ENCODE data around the gene RABL6. TPM values are rescaled to one million over a fixed set of nuclear protein-coding genes. Genes with fewer than 3 reads are reported as not detected.
"Not testable (repeated sequence)": the region's sequence is repeated elsewhere in the genome, so short reads cannot be mapped to it uniquely, and the experiment has no call there.

RABL6 gene
- total RNA-seq, 2 experiments from 2014 or later: 96.0 to 96.2 TPM

DNA sequence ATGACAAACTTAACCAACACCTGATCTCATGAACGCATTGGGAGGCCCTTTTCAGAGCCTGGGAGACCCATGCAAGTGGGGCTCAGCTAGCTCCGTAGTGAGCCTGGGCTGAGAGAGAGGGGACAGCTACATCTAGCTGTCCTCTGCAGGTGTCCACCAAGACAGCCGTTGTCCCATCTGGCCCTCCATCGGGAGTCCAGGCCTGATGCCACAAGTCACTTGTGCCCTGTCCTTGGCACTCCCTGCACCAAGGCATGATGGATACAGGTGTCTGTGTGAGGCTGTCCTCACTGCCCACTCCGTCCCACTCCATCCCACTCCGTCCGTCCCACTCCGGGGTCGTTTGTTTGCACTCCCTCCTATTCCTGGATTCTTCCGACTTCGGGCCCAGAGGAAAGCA is 60.9 kb downstream of the RABL6 start:
- Mint-ChIP-seq H3K36me3 (ENCODE audit: low read depth) (peaks cover 13% of the 10 kb centered on the region), H3K4me1 (peaks cover 19% of the 10 kb centered on the region), H3K4me3 (peak overlapping the region; percentile 56), H3K9me3 (peaks cover 2% of the 10 kb centered on the region), H3K27me3 (no peaks in the 10 kb centered on the region), H3K27ac (no peak overlapping the region)
- POLR2A ChIA-PET: interaction anchor here (1.4 kb wide), 1 partner anchor 13 kb away, joined by 3 read pairs; no protein-coding TSS in a partner anchor
- CTCF ChIA-PET: no interaction called here
- DNase-seq: no peak

DNA sequence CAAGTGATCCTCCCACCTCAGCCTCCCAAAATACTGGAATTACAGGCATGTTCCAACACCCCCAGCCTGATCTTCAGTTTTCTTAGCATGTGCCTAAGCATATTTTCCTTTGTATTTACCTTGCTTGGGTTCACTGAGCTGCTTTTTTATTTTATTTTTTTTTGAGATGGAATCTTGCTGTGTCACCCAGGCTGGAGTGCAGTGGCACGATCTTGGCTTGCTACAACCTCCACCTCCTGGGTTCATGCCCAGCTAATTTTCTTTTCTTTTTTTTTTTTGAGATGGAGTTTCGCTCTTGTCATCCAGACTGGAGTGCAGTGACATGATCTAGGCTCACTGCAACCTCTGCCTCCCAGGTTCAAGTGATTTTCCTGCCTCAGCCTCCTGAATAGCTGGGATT is 61.9 kb downstream of the RABL6 start:
- DNase-seq, POLR2A ChIA-PET: not testable (repeated sequence)
- peaks cover 11% of the 10 kb centered on the region for H3K4me1 Mint-ChIP-seq

DNA sequence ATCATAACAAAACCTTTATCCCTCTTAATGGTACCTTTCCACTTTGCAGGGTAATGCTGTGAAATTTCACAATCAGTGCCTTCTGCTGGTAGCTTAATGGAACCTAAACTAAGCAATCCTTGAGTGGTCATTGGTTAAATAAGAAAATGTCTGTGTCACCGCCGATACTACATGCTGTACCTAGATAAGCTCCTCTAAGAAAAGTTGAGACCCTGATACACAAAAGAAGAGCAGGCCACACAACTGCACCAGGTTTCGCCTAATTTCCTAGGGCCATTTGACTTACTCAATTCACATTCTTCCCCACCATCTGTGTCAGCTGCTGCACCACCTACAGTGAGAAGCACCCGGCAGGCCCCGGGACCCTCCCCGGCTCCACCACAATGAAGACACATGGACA is 67.4 kb downstream of the RABL6 start:
- Mint-ChIP-seq H3K4me3 (no peak overlapping the region), H3K27me3 (no peaks in the 10 kb centered on the region), H3K36me3 (ENCODE audit: low read depth) (no peaks in the 10 kb centered on the region), H3K4me1 (peaks cover under 1% of the 10 kb centered on the region), H3K27ac (no peak overlapping the region), H3K9me3 (peaks cover 2% of the 10 kb centered on the region)
- CTCF ChIA-PET: no interaction called here
- POLR2A ChIA-PET: no interaction called here
- no peak for DNase-seq

More for the DNA sequence above, 61.9 kb downstream of the RABL6 start:
- not testable (repeated sequence) for H3K27me3 Mint-ChIP-seq; H3K36me3 Mint-ChIP-seq (ENCODE audit: low read depth); H3K4me3 Mint-ChIP-seq; H3K27ac Mint-ChIP-seq; H3K9me3 Mint-ChIP-seq
- CTCF ChIA-PET: interaction anchor here (0.7 to 0.8 kb wide), 2 partner anchors 17 to 338 kb away, joined by 3 read pairs; partner anchors contain the start of gene TRAF2

DNA sequence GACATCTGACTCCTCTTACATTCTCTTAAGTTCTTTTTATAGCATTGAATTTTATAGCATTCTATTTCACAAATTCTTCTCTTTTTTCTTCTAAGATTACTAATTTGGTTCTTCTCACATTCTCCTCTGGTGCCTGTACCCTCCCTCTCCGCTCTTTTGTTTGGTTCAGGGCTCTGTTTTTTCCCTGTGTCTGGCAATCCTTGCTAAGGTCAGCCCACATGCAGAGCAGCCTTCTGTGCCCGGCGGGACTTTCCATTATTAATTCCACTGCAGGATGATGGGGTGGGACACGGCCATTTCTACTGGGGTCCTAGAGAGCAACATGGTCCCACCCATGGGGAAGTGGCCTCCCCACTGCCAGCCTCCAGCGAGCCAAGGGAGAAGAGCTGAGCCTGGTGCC is 68.7 kb downstream of the RABL6 start:
- ChIA-PET POLR2A (no interaction called here), CTCF (no interaction called here)
- H3K4me3 Mint-ChIP-seq: no peak overlapping the region
- no peaks in the 10 kb centered on the region for H3K36me3 Mint-ChIP-seq (ENCODE audit: low read depth)
- no peak for DNase-seq
- H3K27ac Mint-ChIP-seq: no peak overlapping the region
- no peaks in the 10 kb centered on the region for H3K27me3 Mint-ChIP-seq
- peaks cover 2% of the 10 kb centered on the region for H3K9me3 Mint-ChIP-seq
- H3K4me1 Mint-ChIP-seq: peaks cover 12% of the 10 kb centered on the region

DNA sequence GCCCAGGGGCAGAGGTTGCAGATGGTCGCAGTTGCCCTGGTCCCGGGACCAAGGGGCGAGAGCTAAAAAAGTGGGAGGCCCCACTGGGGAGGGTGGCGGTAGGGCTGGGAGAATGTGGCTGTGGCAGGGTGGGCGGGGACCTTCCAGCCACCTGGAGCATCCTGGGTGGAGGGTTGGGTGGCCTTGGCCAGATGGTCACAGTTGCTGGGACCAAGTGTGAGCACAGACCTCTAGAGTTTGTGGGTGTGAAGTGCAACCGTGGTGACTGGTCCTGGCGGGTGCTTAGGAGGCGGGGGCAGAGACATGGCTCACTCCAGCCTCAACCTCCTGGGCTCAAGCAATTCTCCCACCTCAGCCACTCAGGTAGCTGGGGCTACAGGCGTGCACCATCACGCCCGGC is 72.9 kb downstream of the RABL6 start:
- DNase-seq: no peak
- no peak overlapping the region for H3K4me3 Mint-ChIP-seq
- no peaks in the 10 kb centered on the region for H3K9me3 Mint-ChIP-seq
- CTCF ChIA-PET: interaction anchor here (1.2 to 1.9 kb wide), 6 partner anchors 8 to 154 kb away, joined by 3 to 6 read pairs (median 4); partner anchors contain the start of gene AJM1
- POLR2A ChIA-PET: interaction anchor here (0.9 to 3.5 kb wide), 8 partner anchors 17 to 154 kb away, joined by 3 to 19 read pairs (median 4); partner anchors contain the start of gene MAMDC4
- H3K4me1 Mint-ChIP-seq: peaks cover 43% of the 10 kb centered on the region
- no peaks in the 10 kb centered on the region for H3K27me3 Mint-ChIP-seq
- peaks cover 7% of the 10 kb centered on the region for H3K36me3 Mint-ChIP-seq (ENCODE audit: low read depth)
- H3K27ac Mint-ChIP-seq: peak overlapping the region; percentile 91

DNA sequence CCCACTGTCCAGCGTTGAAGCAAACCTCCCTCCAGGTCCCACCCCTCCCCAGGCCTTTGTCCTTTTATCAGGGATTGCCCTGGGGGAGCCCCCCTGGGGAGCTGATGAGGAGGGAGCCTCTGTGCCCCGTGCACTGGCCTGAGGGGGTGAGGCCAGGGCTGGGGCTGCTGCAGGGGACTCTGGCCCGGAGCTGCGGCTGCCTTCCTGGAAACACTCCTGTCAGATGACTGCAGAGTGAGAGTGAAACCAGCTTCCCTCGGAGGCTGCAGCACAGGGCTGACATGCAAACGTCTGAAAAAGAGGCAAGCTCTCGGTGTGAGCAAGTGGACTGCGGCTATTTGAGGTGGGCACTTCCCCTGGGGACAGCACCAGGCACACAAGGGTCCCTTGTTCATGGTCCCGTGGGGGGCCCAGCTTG is 74.0 kb downstream of the RABL6 start:
- peak overlapping the region; percentile 69 for H3K4me3 Mint-ChIP-seq
- H3K27ac Mint-ChIP-seq: peak overlapping the region; percentile 91
- H3K9me3 Mint-ChIP-seq: no peaks in the 10 kb centered on the region
- H3K4me1 Mint-ChIP-seq: peaks cover 43% of the 10 kb centered on the region
- peak; percentile 76 for DNase-seq
- CTCF ChIA-PET: interaction anchor here (0.6 to 1.9 kb wide), 12 partner anchors 9 to 187 kb away, joined by 3 to 6 read pairs (median 3); partner anchors contain the start of genes AJM1, EDF1 and NPDC1
- H3K36me3 Mint-ChIP-seq (ENCODE audit: low read depth): peaks cover 7% of the 10 kb centered on the region
- H3K27me3 Mint-ChIP-seq: no peaks in the 10 kb centered on the region
- POLR2A ChIA-PET: interaction anchor here (0.7 to 3.5 kb wide), 26 partner anchors 9 to 359 kb away, joined by 3 to 36 read pairs (median 4); partner anchors contain the start of genes AJM1, EDF1, MAMDC4 and PAXX

DNA sequence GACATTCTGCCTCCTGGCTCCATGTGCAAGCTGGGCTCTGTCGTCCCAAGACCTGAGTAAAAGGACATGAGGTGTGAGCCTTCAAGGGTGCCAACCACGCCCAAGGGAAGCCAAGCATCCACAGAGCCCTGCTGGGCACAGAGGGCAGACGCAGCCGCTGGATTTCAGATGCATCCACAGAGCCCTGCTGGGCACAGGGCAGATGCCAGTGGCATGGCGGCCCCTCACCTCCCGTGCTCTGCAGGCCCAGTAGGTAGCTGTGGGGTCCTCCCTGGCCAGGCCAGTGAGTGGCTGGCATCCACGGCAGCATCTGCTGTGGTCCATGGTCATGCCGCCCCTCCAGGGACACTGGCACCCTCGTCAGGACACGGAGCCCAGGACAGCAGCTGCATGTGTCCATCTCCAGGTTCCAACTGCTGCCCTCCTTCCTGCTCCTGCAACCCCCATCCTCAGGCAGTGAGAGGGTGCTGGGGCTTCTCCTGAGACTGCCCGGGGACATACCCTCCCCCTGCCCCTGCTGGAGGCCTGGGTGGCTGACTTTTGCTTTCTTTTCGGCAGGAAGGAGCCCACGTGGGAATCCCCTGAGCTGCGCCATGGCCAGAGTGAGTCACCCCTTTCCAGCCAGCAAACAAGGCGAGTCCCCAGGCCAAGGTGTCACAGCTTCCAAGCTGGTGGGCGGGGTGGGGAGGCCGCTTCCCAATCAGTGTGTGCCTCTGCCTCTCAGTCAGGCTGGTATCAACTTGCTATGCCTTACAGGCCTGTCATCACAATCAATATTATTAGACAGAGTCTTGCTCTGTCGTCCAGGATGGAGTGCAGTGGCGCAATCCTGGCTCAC is 74.6 kb downstream of the RABL6 start:
- ChIA-PET CTCF (interaction anchor here (0.6 to 1.8 kb wide), 12 partner anchors 10 to 186 kb away, joined by 3 to 6 read pairs (median 3); partner anchors contain the start of genes EDF1 and NPDC1), POLR2A (interaction anchor here (0.7 to 3.5 kb wide), 24 partner anchors 10 to 358 kb away, joined by 3 to 36 read pairs (median 4); partner anchors contain the start of genes AJM1, EDF1, PAXX and RABL6)
- Mint-ChIP-seq H3K27ac (peak overlapping the region; percentile 91), H3K4me3 (peak overlapping the region; percentile 69), H3K4me1 (peaks cover 46% of the 10 kb centered on the region), H3K36me3 (ENCODE audit: low read depth) (peaks cover 10% of the 10 kb centered on the region), H3K9me3 (no peaks in the 10 kb centered on the region), H3K27me3 (no peaks in the 10 kb centered on the region)
- peak; percentile 90 for DNase-seq

DNA sequence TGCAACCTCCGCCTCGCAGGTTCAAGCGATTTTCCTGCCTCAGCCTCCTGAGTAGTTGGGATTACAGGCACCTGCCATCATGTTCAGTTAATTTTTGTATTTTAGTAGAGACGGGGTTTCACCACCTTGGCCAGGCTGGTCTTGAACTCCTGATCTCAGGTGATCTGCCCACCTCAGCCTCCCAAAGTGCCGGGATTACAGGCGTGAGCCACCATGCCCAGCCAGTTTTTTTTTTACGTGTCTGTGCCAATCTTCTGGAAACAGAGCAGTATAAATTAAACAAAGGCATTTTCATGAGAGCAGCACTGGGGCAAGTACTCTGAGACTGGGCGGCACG is 75.2 kb downstream of the RABL6 start:
- Mint-ChIP-seq H3K27ac (peak overlapping the region; percentile 91), H3K4me3 (peak overlapping the region; percentile 69), H3K4me1 (peaks cover 49% of the 10 kb centered on the region), H3K36me3 (ENCODE audit: low read depth) (peaks cover 13% of the 10 kb centered on the region)
- CTCF ChIA-PET: interaction anchor here (1.2 to 1.4 kb wide), 2 partner anchors 19 to 146 kb away, joined by 4 to 5 read pairs; no protein-coding TSS in a partner anchor
- H3K9me3 Mint-ChIP-seq, H3K27me3 Mint-ChIP-seq, DNase-seq: not testable (repeated sequence)
- POLR2A ChIA-PET: interaction anchor here (1.2 to 3.5 kb wide), 5 partner anchors 18 to 76 kb away, joined by 4 to 36 read pairs (median 10); partner anchors contain the start of gene RABL6

DNA sequence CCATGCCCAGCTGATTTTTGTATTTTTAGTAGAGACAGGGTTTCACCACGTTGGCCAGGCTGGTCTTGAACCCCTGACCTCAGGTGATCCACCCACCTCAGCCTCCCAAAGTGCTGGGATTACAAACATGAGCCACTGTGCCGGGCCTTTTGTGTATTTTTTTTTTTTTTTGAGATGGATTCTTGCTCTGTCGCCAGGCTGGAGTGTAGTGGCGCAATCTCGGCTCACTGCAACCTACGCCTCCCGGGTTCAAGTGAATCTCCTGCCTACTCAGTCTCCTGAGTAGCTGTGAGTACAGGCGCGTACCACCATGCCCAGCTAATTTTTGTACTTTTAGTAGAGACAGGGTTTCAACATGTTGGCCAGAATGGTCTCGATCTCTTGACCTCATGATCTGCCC is 75.9 kb downstream of the RABL6 start:
- peak overlapping the region; percentile 69 for H3K4me3 Mint-ChIP-seq
- ChIA-PET CTCF (interaction anchor here (1.2 to 1.4 kb wide), 3 partner anchors 18 to 145 kb away, joined by 3 to 4 read pairs (median 4); partner anchors contain the start of gene AJM1), POLR2A (interaction anchor here (0.6 to 3.5 kb wide), 4 partner anchors 18 to 155 kb away, joined by 3 to 19 read pairs (median 4); no protein-coding TSS in a partner anchor)
- not testable (repeated sequence) for H3K9me3 Mint-ChIP-seq, DNase-seq, H3K27me3 Mint-ChIP-seq
- peaks cover 56% of the 10 kb centered on the region for H3K4me1 Mint-ChIP-seq
- H3K27ac Mint-ChIP-seq: peak overlapping the region; percentile 91
- H3K36me3 Mint-ChIP-seq (ENCODE audit: low read depth): peaks cover 13% of the 10 kb centered on the region

DNA sequence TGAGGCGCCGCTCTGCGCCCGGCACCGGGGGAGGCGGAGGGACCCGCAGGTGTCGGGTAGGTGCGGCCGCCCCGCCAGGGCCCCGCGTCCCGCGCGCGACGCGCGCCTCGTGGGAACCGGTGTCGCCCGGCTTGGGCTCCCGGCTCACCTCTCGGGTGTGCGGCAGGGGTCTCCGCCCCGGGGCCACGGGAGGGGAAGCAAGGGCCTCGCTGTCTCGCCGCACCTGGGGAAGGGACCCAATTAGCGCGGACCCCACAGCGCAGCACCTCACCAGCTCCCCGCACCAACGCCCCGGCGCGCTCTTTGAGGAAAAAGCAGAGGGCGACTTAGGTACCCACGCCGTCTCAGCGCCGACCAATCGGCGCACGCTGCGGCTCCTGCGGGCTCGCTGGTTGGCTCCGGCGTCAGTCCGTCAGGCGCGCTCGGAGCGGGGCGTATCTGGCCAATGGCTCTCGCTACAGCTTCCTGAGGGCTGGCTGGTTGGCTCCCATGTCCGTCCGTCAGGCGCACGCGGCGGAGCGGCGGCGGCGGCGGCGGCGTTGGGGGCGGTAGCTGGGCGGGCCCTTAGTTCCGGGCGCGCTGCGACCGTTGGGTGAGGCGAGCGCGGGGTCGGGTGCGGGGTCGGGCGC is 78.3 kb downstream of the RABL6 start, which contains the start of gene TRAF2:
Gene TRAF2, plus strand, starts transcription at position 567 of the 629 bp plus-strand sequence. CDS start 12,225 bp downstream, outside the sequence.
- peak; percentile 98 for DNase-seq
- Mint-ChIP-seq H3K4me1 (peaks cover 52% of the 10 kb centered on the region), H3K27ac (peak within 1 kb of the TSS; percentile 81), H3K9me3 (no peaks in the 10 kb centered on the region), H3K27me3 (no peaks in the 10 kb centered on the region), H3K36me3 (ENCODE audit: low read depth) (peaks cover 15% of the 10 kb centered on the region), H3K4me3 (peak within 1 kb of the TSS; percentile 91)
- CTCF ChIA-PET: interaction anchor here (0.8 to 1.4 kb wide), 8 partner anchors 16 to 210 kb away, joined by 3 to 12 read pairs (median 4); partner anchors contain the start of genes ABCA2 and AJM1
- POLR2A ChIA-PET: interaction anchor here (0.5 to 3.5 kb wide), 13 partner anchors 12 to 159 kb away, joined by 3 to 40 read pairs (median 4); partner anchors contain the start of genes EDF1 and PAXX

DNA sequence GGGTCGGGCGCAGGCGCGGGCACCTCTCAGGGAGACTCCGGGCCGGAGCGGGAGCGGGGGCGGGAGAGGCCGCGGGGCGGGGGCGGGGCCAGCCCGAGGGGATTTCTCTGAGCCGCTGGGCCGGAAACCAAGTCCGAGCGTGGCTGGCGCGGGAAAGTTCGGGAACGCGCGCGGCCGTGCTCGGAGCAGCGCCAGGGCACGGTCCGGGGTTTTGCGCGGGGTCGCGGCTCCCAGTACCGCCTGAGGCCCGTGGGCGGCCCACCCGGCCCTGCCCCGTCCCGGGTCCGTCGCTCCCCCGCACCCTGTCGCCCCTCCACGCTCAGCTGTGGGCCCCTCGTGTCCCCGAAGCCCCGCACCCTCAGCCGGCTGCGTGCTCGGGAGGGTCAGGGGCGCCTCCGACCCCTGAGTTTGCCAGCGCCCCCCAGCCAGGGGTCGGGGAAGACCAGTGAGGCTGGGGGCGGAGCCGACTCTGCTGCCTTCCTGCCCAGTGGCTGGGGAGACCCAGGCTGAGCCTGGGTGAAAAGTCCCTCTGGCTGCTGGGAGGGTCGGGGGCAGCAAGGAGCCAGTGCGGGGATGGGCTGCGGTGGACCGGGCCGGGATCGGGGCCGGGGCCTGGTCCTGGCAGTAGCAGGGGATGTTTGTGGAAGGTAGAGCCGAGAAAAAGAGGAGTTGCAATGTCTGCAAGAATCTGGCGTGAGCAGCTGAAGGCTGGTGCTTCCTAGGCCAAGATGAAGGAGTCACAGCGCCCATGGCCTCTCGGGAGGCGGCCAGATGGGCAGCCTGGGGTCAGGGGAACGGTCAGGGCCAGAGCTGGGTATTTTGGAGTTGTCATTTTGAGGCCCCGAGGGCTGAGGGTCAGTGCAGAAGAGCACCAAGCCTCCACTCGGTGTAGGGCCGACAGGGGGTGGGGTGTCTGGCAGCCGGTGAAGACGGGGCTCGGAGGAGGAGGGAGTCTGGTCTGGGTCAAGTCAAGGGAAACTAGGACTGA is 79.2 kb downstream of the RABL6 start:
- DNase-seq: peak; percentile 46
- Mint-ChIP-seq H3K36me3 (ENCODE audit: low read depth) (peaks cover 18% of the 10 kb centered on the region), H3K4me3 (peak overlapping the region; percentile 91), H3K4me1 (peaks cover 44% of the 10 kb centered on the region), H3K27me3 (no peaks in the 10 kb centered on the region), H3K9me3 (no peaks in the 10 kb centered on the region), H3K27ac (peak overlapping the region; percentile 81)
- ChIA-PET POLR2A (interaction anchor here (0.8 to 3.5 kb wide), 15 partner anchors 8 to 160 kb away, joined by 3 to 40 read pairs (median 4); partner anchors contain the start of genes AJM1, EDF1, FBXW5 and PAXX), CTCF (interaction anchor here (0.8 to 2.0 kb wide), 8 partner anchors 15 to 209 kb away, joined by 3 to 12 read pairs (median 6); partner anchors contain the start of genes ABCA2 and AJM1)

Measured in activated CD4-positive, alpha-beta memory T cell treated with anti-CD3 and anti-CD28 coated beads, Interleukin-2, amount 10 ng/mL, durations not matched to agents 7 days and 5 days (primary cell).